Measurements from ENCODE around the gene MYO16.
"Not testable (repeated sequence)": the region's sequence is repeated elsewhere in the genome, so short reads cannot be mapped to it uniquely, and the experiment has no call there.

MYO16 gene

GRCh38 chr13:108911807-108912206 lies 282.4 kb downstream of the MYO16 start:
- DNase-seq (ENCODE audit: low spot score in 2 of 2) (no peak), ATAC-seq (no peak)
- H3K27ac Mint-ChIP-seq, result no peak overlapping the region
- H3K4me3 Mint-ChIP-seq, result no peak overlapping the region
- peaks cover 16% of the 10 kb centered on the region for H3K4me1 Mint-ChIP-seq
- no peaks in the 10 kb centered on the region for H3K9me3 Mint-ChIP-seq
- peaks cover 6% of the 10 kb centered on the region for H3K36me3 Mint-ChIP-seq

- DNase-seq (ENCODE audit: low spot score in 2 of 2); H3K4me3 Mint-ChIP-seq; ATAC-seq; H3K9me3 Mint-ChIP-seq; H3K27ac Mint-ChIP-seq; H3K36me3 Mint-ChIP-seq: not testable (repeated sequence)
- peaks cover 16% of the 10 kb centered on the region for H3K4me1 Mint-ChIP-seq
Measured at GRCh38 chr13:108913731-108914130, 284.3 kb downstream of the MYO16 start.

- Mint-ChIP-seq H3K4me1 (peaks cover 16% of the 10 kb centered on the region), H3K27ac (peak overlapping the region; percentile 78), H3K4me3 (peak overlapping the region; percentile 38)
Measured at GRCh38 chr13:108915095-108915633, 285.8 kb downstream of the MYO16 start.

DNA sequence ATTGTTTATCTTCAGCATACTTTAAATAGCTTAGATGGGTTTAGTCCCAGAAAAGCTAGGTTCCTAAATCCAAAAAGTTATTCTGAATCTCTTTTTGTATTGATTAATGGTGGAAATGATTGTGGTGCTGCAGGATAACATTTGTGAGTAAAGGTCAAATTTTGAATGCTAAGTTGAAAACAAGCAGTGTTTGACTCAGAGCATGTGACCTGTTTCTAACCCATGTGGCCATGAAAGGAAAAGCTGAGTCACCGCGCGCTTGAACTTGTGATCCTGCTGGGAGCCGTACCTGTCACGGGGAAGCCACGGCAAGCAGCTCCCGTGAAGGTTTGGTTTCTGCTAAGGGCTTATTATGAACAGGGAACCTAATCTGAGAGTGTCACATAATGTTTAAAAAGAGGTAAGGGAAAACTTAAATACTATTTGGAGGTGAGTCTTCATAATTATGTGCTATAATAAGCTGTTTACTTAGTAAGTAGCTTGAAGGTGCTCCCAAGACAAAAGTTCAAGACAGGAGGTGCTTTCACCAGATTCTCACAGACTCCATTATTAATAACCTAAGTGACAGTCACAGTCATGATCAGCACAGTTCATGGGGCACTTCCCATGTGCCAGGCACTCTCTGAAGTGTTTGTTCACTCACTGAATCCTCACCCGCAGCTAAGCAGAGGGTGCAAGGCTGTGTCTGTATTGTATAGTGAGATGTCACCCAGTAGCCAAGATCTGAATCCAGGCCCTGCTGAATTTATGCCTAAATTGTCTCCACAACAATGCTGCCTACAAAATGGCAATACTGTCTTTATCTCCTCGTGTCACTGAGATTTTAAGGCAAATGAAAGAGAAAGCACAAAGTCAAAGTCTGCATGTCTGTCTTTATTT lies 286.5 kb downstream of the MYO16 start:
- Mint-ChIP-seq H3K9me3 (no peaks in the 10 kb centered on the region), H3K36me3 (peaks cover 6% of the 10 kb centered on the region), H3K4me1 (peaks cover 16% of the 10 kb centered on the region), H3K4me3 (peak overlapping the region; percentile 38), H3K27ac (peak overlapping the region; percentile 78)
- ATAC-seq (peak; percentile 92), DNase-seq (ENCODE audit: low spot score in 2 of 2) (peak; percentile 28 to 60)

More at GRCh38 chr13:108915095-108915633, 285.8 kb downstream of the MYO16 start:
- peaks cover 6% of the 10 kb centered on the region for H3K36me3 Mint-ChIP-seq
- no peak for ATAC-seq
- H3K9me3 Mint-ChIP-seq, result no peaks in the 10 kb centered on the region
- no peak for DNase-seq (ENCODE audit: low spot score in 2 of 2)

GRCh38 chr13:108917581-108917980 lies 288.2 kb downstream of the MYO16 start:
- Mint-ChIP-seq H3K27ac (no peak overlapping the region), H3K4me3 (no peak overlapping the region), H3K9me3 (peaks cover 3% of the 10 kb centered on the region), H3K36me3 (peaks cover 6% of the 10 kb centered on the region), H3K4me1 (peaks cover 16% of the 10 kb centered on the region)
- ATAC-seq (no peak), DNase-seq (ENCODE audit: low spot score in 2 of 2) (no peak)

GRCh38 chr13:108919036-108919907 lies 289.9 kb downstream of the MYO16 start:
- no peak overlapping the region for H3K27ac Mint-ChIP-seq
- H3K9me3 Mint-ChIP-seq, result peaks cover 3% of the 10 kb centered on the region
- H3K4me1 Mint-ChIP-seq, result peaks cover 16% of the 10 kb centered on the region
- no peak overlapping the region for H3K4me3 Mint-ChIP-seq
- DNase-seq (ENCODE audit: low spot score in 2 of 2) (no peak), ATAC-seq (no peak)
- peaks cover 6% of the 10 kb centered on the region for H3K36me3 Mint-ChIP-seq

- ATAC-seq (no peak), DNase-seq (ENCODE audit: low spot score in 2 of 2) (no peak)
- H3K27ac Mint-ChIP-seq, result no peak overlapping the region
- peaks cover 3% of the 10 kb centered on the region for H3K9me3 Mint-ChIP-seq
- H3K4me1 Mint-ChIP-seq, result peaks cover 13% of the 10 kb centered on the region
- peaks cover 6% of the 10 kb centered on the region for H3K36me3 Mint-ChIP-seq
- no peak overlapping the region for H3K4me3 Mint-ChIP-seq
Measured at GRCh38 chr13:108920137-108920536, 290.7 kb downstream of the MYO16 start.

DNA sequence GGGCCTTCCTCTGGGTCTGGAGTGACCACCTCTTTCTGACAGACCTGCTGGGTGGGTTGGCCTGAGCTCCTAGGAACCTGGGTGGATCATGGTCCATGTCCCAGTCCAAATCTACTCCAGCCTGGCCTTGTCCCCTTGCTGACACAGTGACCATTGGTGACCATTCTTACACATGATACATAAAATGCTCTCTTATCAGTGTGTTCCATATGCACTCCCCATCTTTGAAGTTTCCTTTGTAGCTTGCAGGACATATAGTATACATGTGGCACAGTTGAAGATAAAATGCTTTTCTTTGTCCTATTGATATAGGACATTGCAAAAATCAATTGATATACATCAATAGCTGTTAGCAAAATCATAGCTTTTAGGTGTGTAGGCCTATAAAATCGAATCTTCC lies 291.8 kb downstream of the MYO16 start:
- H3K9me3 Mint-ChIP-seq, result peaks cover 3% of the 10 kb centered on the region
- no peak overlapping the region for H3K4me3 Mint-ChIP-seq

DNA sequence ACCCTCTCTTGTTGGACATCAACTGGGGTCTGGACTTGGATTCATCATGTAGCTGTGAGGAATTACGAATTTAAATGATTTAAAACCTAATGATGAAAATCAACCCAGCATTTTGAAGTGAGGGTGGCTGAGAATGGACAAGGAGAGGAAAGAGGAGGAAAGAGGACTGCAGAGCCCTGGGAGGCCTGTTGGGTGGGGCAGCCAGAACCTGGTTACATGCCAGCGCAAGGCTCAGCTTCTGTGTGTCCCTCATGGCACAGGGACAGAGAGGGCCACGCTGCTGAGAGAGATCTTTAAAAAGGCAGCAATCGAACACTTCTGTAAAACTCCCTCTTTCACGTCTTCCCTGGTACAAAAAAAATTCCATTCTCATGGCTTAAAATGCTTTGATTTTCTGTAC lies 292.7 kb downstream of the MYO16 start:
- DNase-seq (ENCODE audit: low spot score in 2 of 2) (no peak), ATAC-seq (no peak)
- peaks cover 3% of the 10 kb centered on the region for H3K9me3 Mint-ChIP-seq
- no peaks in the 10 kb centered on the region for H3K36me3 Mint-ChIP-seq
- no peak overlapping the region for H3K4me3 Mint-ChIP-seq
- H3K27ac Mint-ChIP-seq, result no peak overlapping the region
- no peaks in the 10 kb centered on the region for H3K4me1 Mint-ChIP-seq

More for the DNA sequence above, 291.8 kb downstream of the MYO16 start:
- Mint-ChIP-seq H3K27ac (no peak overlapping the region), H3K4me1 (peaks cover 2% of the 10 kb centered on the region), H3K36me3 (no peaks in the 10 kb centered on the region)
- no peak for ATAC-seq
- no peak for DNase-seq (ENCODE audit: low spot score in 2 of 2)

- no peaks in the 10 kb centered on the region for H3K36me3 Mint-ChIP-seq
- peaks cover 3% of the 10 kb centered on the region for H3K9me3 Mint-ChIP-seq
- H3K4me3 Mint-ChIP-seq, result no peak overlapping the region
- DNase-seq (ENCODE audit: low spot score in 2 of 2), result no peak
- no peak overlapping the region for H3K27ac Mint-ChIP-seq
- H3K4me1 Mint-ChIP-seq, result no peaks in the 10 kb centered on the region
- ATAC-seq, result peak; percentile 20
Measured at GRCh38 chr13:108923386-108924047, 294.1 kb downstream of the MYO16 start.

DNA sequence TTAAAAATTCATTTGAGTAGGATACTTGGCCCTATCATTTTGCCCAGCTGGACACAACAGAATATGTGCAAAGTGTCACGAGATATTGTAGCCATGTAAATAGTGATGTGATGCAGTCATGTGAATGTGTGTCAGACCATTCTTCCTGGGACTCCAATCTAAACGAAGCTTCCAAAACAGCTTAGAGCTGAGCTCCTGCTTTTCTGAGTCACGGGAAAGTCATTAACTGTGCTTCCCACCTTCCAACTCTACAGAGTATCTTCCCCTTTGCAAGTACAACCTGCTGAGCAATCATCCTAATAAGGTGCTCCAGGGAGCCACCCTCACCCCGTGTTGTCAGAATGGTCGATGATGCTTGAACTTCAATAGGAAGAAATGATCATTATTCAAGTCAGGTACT lies 294.7 kb downstream of the MYO16 start:
- no peak overlapping the region for H3K4me3 Mint-ChIP-seq
- H3K9me3 Mint-ChIP-seq, result peaks cover 3% of the 10 kb centered on the region
- no peak for DNase-seq (ENCODE audit: low spot score in 2 of 2)
- H3K36me3 Mint-ChIP-seq, result no peaks in the 10 kb centered on the region
- ATAC-seq, result no peak
- H3K4me1 Mint-ChIP-seq, result no peaks in the 10 kb centered on the region
- no peak overlapping the region for H3K27ac Mint-ChIP-seq

- Mint-ChIP-seq H3K4me1 (no peaks in the 10 kb centered on the region), H3K4me3 (no peak overlapping the region), H3K27ac (no peak overlapping the region), H3K36me3 (no peaks in the 10 kb centered on the region), H3K9me3 (peaks cover 3% of the 10 kb centered on the region)
- ATAC-seq, result no peak
- no peak for DNase-seq (ENCODE audit: low spot score in 2 of 2)
Measured at GRCh38 chr13:108924541-108924940, 295.1 kb downstream of the MYO16 start.

DNA sequence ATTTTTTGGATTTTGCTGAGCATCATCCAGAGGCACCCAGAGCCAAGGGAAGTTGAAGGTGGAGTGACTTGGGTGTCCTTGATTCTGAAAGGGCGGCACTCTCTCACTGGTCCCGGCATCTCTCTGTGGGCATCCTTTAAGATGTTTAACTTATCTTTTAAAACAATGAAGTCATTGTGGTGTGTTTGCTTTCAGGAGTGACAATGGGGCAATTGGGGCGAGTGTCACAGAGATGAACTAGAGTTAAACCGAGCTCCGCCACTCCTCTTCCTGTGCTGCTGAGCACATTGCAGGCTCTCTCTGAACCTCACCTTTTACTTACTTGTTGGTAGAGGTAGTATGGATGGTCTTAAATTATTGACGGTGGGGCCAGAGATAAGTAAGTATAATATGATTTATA lies 295.7 kb downstream of the MYO16 start:
- no peak for ATAC-seq
- H3K9me3 Mint-ChIP-seq, result peaks cover 3% of the 10 kb centered on the region
- no peak overlapping the region for H3K27ac Mint-ChIP-seq
- no peaks in the 10 kb centered on the region for H3K4me1 Mint-ChIP-seq
- no peak overlapping the region for H3K4me3 Mint-ChIP-seq
- DNase-seq (ENCODE audit: low spot score in 2 of 2), result no peak
- no peaks in the 10 kb centered on the region for H3K36me3 Mint-ChIP-seq

GRCh38 chr13:108926862-108927261 lies 297.5 kb downstream of the MYO16 start:
- H3K9me3 Mint-ChIP-seq, result no peaks in the 10 kb centered on the region
- no peaks in the 10 kb centered on the region for H3K36me3 Mint-ChIP-seq
- no peak overlapping the region for H3K27ac Mint-ChIP-seq
- H3K4me3 Mint-ChIP-seq, result no peak overlapping the region
- DNase-seq (ENCODE audit: low spot score in 2 of 2) (no peak), ATAC-seq (no peak)
- H3K4me1 Mint-ChIP-seq, result no peaks in the 10 kb centered on the region

- no peak for DNase-seq (ENCODE audit: low spot score in 2 of 2)
- ATAC-seq, result no peak
- H3K4me3 Mint-ChIP-seq, result no peak overlapping the region
- no peak overlapping the region for H3K27ac Mint-ChIP-seq
- no peaks in the 10 kb centered on the region for H3K36me3 Mint-ChIP-seq
- H3K9me3 Mint-ChIP-seq, result no peaks in the 10 kb centered on the region
- H3K4me1 Mint-ChIP-seq, result no peaks in the 10 kb centered on the region
Measured at GRCh38 chr13:108927615-108928014, 298.2 kb downstream of the MYO16 start.

Data from stimulated activated effector memory CD8-positive, alpha-beta T cell treated with anti-CD3 and anti-CD28 coated beads, Interleukin-12 subunit alpha, Interleukin-12 subunit beta, amount 100 ng/mL, for 72 hours (primary cell).